Thyroid gland (tissue), 4 donors: ENCODE data around the gene USH1G. TPM values are rescaled to one million over a fixed set of nuclear protein-coding genes. Genes with fewer than 3 reads are reported as not detected.
"Not testable (repeated sequence)": the region's sequence is repeated elsewhere in the genome, so short reads cannot be mapped to it uniquely, and the experiment has no call there.

Experiments
- DNase-seq, 2 donors: peaks; one replicate each; pipeline ENCODE4 v3.0.0-alpha.2; 2019
- H3K27ac ChIP-seq, 3 donors: fragments of 200-600 bp; sonication (generic); 1 replicate in 2 of 3; 2 replicates in 1 of 3; pipeline ENCODE4 v1.5.1; 2016 to 2019; ENCODE audit warnings: mild to moderate bottlenecking in 1 of 3, moderate library complexity in 1 of 3
- H3K27me3 ChIP-seq: fragments of 200-600 bp; sonication (generic); one replicate; pipeline ENCODE4 v1.5.1; 2019
- H3K36me3 ChIP-seq, 2 donors: fragments of 200-600 bp; sonication (generic); one replicate each; pipeline ENCODE4 v1.5.1; 2016 to 2019
- H3K4me1 ChIP-seq, 2 donors: fragments of 200-600 bp; sonication (generic); one replicate each; pipeline ENCODE4 v1.5.1; 2017 to 2019
- H3K4me3 ChIP-seq, 3 donors: fragments of 200-600 bp; sonication (generic); replicated peaks in 1 of 3; 1 replicate in 2 of 3; 2 replicates in 1 of 3; pipeline ENCODE4 v1.5.1; 2016; ENCODE audit warnings: mild to moderate bottlenecking in 1 of 3
- H3K9me3 ChIP-seq: fragments of 200-600 bp; sonication (generic); one replicate; pipeline ENCODE4 v1.5.1; 2017
- CTCF ChIP-seq, 6 experiments: fragments of 200-600 bp in 3 of 6; fragments of 450-650 bp in 3 of 6; sonication (generic) in 3 of 6; IDR thresholded peaks; one replicate each; pipeline ENCODE4 v1.5.1; 2016 to 2019; ENCODE audit warnings: antibody characterized with exemption in 6 of 6, mild to moderate bottlenecking in 2 of 6, inconsistent platforms in 1 of 6, moderate library complexity in 1 of 6
- POLR2A ChIP-seq, 2 donors: fragments of 450-650 bp; IDR thresholded peaks; one replicate each; pipeline ENCODE4 v1.6.1; 2017; ENCODE audit warnings: antibody characterized with exemption in 2 of 2, mild to moderate bottlenecking in 2 of 2, moderate library complexity in 1 of 2
- WGBS, 2 donors: methylation state at CpG; one replicate each; pipeline ENCODE4 v1.1.5; 2017; 5-methylcytosine and 5-hydroxymethylcytosine counted together
- intact Hi-C: fragments of 100-400 bp; cut with DNase I; formaldehyde crosslinking; loops from one replicate; pipeline ENCODE4 v1.15.1; 2023
- total RNA-seq, 4 donors: library from RNA; depleted of rRNA; stranded (reverse); fragments of >200 nt; gene quantifications; one replicate each; pipeline ENCODE4 v1.2.3, GENCODE V29; 2016

The USH1G gene
- total RNA-seq, 4 donors from 2014 or later, result not detected

DNA sequence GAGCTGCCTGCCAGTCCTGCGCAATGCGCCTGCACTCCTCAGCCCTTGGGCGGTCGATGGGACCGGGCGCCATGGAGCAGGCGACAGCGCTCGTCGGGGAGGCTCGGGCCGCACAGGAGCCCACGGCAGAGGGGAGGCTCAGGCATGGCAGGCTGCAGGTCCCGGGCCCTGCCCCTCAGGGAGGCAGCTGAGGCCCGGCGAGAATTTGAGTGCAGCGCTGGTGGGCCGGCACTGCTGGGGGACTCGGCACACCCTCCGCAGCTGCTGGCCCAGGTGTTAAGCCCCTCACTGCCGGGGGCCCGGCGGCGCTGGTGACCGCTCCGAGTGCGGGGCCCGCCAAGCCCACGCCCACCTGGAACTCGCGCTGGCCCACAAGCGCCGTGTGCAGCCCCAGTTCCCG lies 16.0 kb downstream of the USH1G start:
- Histone ChIP-seq H3K4me1 (no peaks in the 10 kb centered on the region), H3K9me3 (no peaks in the 10 kb centered on the region), H3K27ac (no peak overlapping the region), H3K36me3 (no peaks in the 10 kb centered on the region), H3K4me3 (no peak overlapping the region), H3K27me3 (no peaks in the 10 kb centered on the region)
- no peak for DNase-seq
- intact Hi-C loops, result no loop called here
- TF ChIP-seq POLR2A (IDR thresholded peaks at IDR 0.05), result no peak
- no peak for TF ChIP-seq CTCF (IDR thresholded peaks at IDR 0.05)
- 97 to 98% methylated on average over 11 to 12 of the region's 34 CpGs for WGBS, 2 donors

DNA sequence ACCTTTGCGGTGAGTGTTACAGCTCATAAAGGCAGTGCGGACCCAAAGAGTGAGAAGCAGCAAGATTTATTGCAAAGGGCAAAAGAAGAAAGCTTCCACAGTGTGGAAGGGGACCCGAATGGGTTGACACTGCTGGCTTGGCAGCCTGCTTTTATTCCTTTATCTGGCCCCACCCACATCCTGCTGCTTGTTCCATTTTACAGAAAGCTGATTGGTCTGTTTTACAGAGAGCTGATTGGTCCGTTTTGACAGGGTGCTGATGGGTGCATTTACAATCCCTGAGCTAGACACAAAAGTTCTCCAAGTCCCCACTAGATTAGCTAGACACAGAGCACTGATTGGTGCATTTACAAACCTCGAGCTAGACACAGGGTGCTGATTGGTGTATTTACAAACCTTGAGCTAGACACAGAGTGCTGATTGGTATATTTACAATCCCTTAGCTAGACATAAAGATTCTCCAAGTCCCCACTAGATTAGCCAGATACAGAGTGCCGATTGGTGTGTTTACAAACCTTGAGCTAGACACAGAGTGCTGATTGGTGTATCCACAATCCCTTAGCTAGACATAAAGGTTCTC lies 16.8 kb downstream of the USH1G start:
- H3K4me1 ChIP-seq, H3K27me3 ChIP-seq, H3K4me3 ChIP-seq, H3K36me3 ChIP-seq, intact Hi-C loops, H3K9me3 ChIP-seq, DNase-seq, H3K27ac ChIP-seq: not testable (repeated sequence)
- 81 to 88% methylated on average over 6 of the region's 6 CpGs for WGBS, 2 donors

DNA sequence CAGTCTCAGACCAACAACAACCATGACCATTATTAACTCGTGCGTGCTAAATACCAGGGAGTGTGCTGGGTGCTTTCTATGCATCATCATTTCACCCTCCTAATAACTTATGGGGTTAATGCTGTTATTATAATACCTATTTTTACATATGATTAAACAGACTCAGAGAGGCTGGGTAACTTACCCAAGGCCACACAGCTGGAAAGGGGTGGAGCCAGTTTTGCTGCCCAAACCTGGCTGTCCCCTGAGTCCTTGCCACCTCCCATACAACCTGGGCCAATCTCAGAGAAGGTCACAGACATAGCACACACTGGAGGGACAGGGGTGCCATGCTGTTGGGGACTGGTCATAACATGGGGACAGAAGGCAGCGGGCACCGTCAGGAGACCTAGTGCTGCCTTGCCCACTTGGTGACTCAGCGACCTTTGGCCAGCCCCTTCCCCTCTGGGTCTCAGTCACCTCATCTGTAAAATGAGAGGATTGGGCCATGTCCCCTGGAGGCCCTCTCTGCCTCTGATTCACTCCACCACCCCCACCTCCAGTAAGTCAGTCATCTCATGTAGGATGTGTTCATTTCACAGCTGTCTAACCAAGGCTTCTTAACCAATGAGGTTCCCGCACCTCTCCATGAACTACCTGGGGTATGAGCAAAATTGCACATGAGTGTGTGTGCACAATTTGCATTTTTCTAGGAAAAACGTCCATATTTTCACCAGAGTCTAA lies 18.2 kb downstream of the USH1G start:
- no peaks in the 10 kb centered on the region for H3K36me3 ChIP-seq
- H3K27ac ChIP-seq, result no peak overlapping the region
- TF ChIP-seq CTCF (IDR thresholded peaks at IDR 0.05) (no peak), POLR2A (IDR thresholded peaks at IDR 0.05) (no peak)
- no peak overlapping the region for H3K4me3 ChIP-seq
- no peaks in the 10 kb centered on the region for H3K4me1 ChIP-seq
- DNase-seq, result no peak
- WGBS, 2 donors, result 78 to 82% methylated on average over 6 to 7 of the region's 7 CpGs
- no peaks in the 10 kb centered on the region for H3K27me3 ChIP-seq
- no peaks in the 10 kb centered on the region for H3K9me3 ChIP-seq
- intact Hi-C loops, result no loop called here

- Histone ChIP-seq H3K4me1 (no peaks in the 10 kb centered on the region), H3K27me3 (no peaks in the 10 kb centered on the region), H3K4me3 (no peak overlapping the region), H3K9me3 (no peaks in the 10 kb centered on the region), H3K36me3 (no peaks in the 10 kb centered on the region), H3K27ac (no peak overlapping the region)
- WGBS, 2 donors, result 74 to 78% methylated on average over 6 of the region's 6 CpGs
- no peak for DNase-seq
- intact Hi-C loops, result no loop called here
- no peak for TF ChIP-seq POLR2A (IDR thresholded peaks at IDR 0.05)
- TF ChIP-seq CTCF (IDR thresholded peaks at IDR 0.05), result no peak
These were observed 19.4 kb downstream of the USH1G start for GRCh38 chr17:74903671-74904070.

DNA sequence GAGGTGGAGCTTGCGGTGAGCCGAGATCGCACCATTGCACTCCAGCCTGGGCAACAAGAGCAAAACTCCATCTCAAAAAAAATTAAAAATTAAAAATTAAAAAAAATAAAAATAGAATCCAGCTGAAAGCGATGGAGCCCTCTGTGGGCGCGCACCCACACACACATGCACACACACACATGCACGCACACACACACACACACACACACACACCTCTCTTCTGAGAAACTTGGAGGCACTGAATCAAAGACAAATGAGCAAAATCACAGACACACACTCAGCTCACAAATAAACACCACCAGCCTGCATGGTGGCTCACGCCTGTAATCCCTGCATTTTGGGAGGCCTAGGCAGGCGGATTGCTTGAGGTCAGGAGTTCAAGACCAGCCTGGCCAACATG lies 20.0 kb downstream of the USH1G start:
- Histone ChIP-seq H3K9me3 (no peaks in the 10 kb centered on the region), H3K36me3 (no peaks in the 10 kb centered on the region), H3K27me3 (no peaks in the 10 kb centered on the region), H3K27ac (no peak overlapping the region), H3K4me1 (no peaks in the 10 kb centered on the region), H3K4me3 (no peak overlapping the region)
- 83 to 86% methylated on average over 9 of the region's 9 CpGs for WGBS, 2 donors
- TF ChIP-seq POLR2A (IDR thresholded peaks at IDR 0.05) (no peak), CTCF (IDR thresholded peaks at IDR 0.05) (no peak)
- intact Hi-C loops, result no loop called here
- DNase-seq, result no peak
